Neural cell (in vitro differentiated cells): Measurements from ENCODE around the gene RPL35A.
"Not testable (repeated sequence)": the region's sequence is repeated elsewhere in the genome, so short reads cannot be mapped to it uniquely, and the experiment has no call there.

Source experiments
- CTCF ChIP-seq: fragments of 450-650 bp; IDR thresholded peaks from 2 replicates; pipeline ENCODE4 v1.5.1; 2014; ENCODE audit warnings: antibody characterized with exemption, mild to moderate bottlenecking, moderate library complexity; ENCODE audit not compliant: poor library complexity, severe bottlenecking
- EP300 ChIP-seq: fragments of 450-650 bp; conservative IDR thresholded peaks from 2 replicates; pipeline ENCODE4 v1.6.1; 2014; ENCODE audit warnings: antibody characterized with exemption, mild to moderate bottlenecking, moderate library complexity; ENCODE audit not compliant: poor library complexity, severe bottlenecking
- EZH2 ChIP-seq: fragments of 200-600, 300-800 bp; shearing (Covaris generic), sonication (generic); IDR thresholded peaks from 2 replicates; pipeline ENCODE4 v1.6.1; 2014; ENCODE audit warnings: antibody characterized with exemption, low read length, borderline replicate concordance, mild to moderate bottlenecking; ENCODE audit not compliant: insufficient read depth, poor library complexity, severe bottlenecking
- POLR2AphosphoS5 ChIP-seq: IDR thresholded peaks from 2 replicates; pipeline ENCODE4 v1.6.1; 2012
- RAD21 ChIP-seq: fragments of 450-650 bp; conservative IDR thresholded peaks from 2 replicates; pipeline ENCODE4 v1.6.1; 2014; ENCODE audit warnings: antibody characterized with exemption, mild to moderate bottlenecking, moderate library complexity
- REST ChIP-seq: IDR thresholded peaks from 2 replicates; pipeline ENCODE4 v1.6.1; 2012; ENCODE audit warnings: borderline replicate concordance

GRCh38 chr3:197958848-197959247, 8.9 kb downstream of the RPL35A start:
- not testable (repeated sequence) for TF ChIP-seq REST, RAD21, CTCF, EP300, EZH2, POLR2AphosphoS5
